Measurements from ENCODE around the gene PRSS27.

- TF ChIP-seq CTCF (IDR thresholded peaks at IDR 0.05 in 4 of 5, conservative IDR thresholded peaks at IDR 0.05 in 1 of 5), result no peak
- TF ChIP-seq POLR2A (IDR thresholded peaks at IDR 0.05), result no peak
Observed at GRCh38 chr16:2708955-2709587, 11.0 kb downstream of the PRSS27 start.
